GM18870 (cell line): ENCODE results near the gene DSN1.

Experiments used
- ATAC-seq: cut with Tn5 transposase; IDR thresholded peaks from one replicate; pipeline ENCODE4 v1.9.1; 2021; ENCODE audit warnings: moderate library complexity; ENCODE audit not compliant: unreplicated experiment

DSN1 gene

DNA sequence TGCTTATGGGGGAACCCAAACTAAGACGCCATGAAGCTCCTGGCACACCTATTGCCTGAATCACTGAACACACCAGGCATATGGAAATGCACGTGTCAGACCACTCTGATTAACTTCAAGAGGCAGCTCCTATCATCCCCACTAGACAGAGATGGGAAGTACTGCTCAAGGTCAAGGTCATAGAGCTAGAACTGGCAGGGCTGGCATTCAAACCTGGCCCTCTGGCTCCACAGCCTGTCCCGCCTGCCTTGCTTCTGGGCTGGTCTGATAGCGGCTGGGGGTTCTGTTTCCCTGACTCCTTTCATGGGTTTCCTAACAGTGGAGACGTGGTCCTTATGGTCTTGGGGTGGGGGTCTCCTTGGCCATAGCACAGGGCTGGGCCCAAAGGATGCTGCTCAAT is 22.6 kb upstream of the DSN1 start:
- ATAC-seq = no peak

DNA sequence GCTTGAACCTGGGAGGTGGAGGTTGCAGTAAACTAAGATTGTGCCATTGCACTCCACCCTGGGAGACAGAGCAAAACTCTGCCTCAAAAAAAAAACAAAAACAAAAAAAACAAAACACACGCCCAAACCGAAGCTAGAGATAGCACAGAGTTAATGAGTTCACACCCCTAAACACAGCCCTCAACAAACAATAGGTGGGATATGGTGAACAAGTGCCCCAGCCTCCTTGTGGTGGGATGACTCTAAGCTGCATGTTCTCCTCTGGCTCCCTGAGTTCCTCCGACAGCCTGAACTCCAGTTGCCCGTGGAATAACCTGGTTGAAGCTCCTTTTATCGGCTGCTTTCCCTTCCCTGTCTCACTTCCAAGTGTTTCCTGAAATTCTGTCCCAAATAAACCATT is 22.1 kb upstream of the DSN1 start:
- no peak for ATAC-seq

DNA sequence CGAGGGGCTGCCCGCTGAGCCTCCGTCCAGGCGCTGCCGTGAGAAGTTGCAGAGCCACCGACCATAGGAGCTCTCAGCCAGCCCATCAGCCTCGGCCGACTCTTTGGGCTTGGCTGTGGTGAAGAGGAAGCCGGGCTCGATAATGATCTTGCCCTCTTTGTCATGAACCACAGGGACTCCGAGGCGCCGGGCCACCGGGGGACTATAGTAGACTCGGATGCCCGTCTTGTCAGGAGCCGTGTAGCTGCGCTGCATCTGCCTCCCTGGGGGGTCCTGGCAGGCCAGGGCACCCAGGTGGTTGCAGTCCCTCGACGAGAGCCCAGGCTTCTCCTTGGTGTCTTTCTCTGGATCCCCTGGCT is 20.5 kb upstream of the DSN1 start:
- ATAC-seq = no peak

DNA sequence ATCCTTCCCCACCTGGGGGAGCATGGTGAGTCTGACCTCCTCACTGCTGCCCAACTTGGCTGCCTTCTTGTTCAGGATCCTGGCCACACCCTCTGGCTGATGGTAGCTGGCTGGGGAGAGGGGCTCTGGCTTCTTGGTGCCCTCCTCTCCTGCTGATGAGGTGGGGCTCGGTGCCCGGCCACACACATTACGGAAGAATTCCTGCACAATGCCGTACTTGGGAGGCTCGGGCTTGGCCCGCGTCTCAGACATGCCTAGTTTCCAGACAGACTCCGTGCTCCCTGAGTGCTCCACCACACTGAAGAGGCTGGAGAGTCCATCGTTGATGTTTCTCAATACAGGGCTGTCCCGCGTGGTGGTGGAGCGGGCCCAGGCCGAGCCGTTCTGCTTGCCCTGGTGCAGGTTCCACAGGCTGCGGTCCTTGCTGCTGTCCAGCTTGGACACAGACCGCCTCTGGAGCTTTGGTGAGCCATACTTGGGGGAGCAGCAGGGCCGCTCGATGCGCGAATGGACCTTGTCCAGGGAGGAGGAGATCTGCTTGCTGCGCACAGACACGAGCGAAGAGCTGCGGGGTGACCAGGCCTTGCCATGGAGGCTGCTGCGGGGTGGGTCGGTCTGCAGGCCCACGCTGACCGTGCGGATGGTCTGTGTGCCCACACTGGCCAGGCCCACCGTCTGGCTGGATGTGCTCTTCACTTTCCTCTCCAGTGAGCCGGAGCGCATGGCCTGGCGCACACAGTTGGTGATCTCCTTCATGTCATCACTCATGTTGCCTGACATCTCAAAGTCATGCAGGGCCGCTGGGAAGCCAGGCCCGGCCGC is 19.9 kb upstream of the DSN1 start:
- ATAC-seq = no peak

DNA sequence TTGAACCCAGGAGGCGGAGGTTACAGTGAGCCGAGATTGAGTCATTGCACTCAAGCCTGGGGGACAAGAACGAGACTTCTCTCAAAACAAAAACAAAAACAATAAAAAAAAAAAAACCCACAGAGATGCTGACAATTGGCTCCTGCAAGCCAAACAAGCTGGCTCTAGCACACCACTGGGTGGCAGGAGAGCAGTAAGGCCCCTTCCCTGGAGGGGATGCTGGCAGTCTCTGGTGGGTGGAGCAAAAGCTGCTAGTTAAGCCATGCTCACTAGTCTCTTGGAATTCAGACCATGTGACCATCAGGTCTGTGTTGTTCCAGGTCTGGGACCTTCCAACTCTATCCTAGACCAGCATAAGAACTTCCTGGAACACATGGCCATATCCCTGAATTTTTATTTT is 18.9 kb upstream of the DSN1 start:
- ATAC-seq = no peak

DNA sequence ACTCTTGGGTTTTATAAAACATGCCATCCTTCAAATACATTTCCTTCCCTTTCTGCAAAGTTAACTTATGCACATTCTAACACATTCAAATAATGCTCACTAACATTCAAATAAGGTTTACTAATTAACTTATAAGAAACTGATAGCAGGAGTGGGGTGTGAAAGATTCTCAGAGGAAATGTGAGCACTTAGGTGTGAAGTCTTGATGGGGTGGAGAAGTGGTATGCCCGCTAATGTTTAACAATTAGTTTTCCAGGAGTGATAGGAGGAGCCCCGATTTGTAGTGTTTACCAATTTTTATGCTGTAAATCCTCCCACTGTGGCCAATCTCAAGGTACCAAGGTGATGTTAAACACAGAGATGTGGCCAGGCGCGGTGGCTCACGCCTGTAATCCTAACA is 18.3 kb upstream of the DSN1 start:
- no peak for ATAC-seq

DNA sequence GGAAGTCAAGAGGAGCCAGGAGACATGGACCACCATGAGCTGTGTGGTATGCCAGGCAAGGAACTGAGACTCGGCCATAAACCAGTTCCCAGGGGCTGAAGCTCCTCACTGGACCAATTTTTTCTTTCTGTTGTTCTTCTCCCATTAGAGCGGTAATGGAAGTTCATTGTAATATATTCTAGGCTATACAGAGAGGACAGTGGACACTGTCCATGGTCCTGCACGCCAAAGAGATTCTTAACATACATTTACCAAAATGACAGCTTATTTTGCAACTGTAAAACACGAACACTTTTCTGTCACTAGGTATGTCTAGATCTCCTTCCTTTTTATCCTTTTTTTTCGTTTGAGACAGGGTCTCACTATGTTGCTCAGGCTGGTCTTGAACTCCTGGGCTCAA is 13.1 kb upstream of the DSN1 start:
- no peak for ATAC-seq

DNA sequence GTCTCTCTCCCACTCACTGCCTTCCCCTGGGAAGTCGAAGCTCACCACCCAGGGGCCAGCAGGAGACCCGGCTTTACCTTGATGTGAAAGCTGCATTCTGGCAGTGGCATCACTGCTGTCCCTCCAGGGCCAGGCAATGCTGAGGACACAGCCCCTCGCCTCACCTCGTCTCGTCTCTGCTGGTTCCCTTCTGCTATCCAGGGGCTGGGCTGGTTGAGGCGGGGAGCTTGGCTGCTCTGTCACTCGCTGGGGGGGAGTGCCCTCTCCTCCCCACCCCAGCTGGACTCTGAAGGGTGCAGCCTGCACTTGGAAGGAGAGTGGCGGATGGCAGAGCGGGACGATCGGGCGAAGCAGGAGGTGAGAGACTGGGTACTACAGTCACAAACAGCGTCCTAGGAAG is 12.7 kb upstream of the DSN1 start:
- ATAC-seq = no peak

DNA sequence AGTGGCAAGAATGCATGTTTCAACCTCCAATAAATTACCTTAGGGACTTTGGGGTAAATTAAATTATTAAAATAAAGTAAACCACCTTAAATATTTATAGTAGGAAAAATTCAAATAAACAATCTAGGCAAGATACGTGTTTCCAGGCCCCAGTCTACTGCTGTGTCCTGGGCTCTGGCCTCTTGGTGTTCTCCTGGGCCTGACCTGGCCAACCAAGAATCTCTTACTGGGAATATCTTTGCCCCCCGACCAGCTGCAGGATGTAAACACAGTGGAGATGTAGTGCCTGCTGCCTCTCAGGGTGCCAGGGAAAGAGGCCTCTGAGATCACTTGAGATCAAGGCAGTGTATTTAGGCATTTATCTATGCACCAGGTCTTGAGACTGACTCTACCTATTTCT is 11.7 kb upstream of the DSN1 start:
- no peak for ATAC-seq

DNA sequence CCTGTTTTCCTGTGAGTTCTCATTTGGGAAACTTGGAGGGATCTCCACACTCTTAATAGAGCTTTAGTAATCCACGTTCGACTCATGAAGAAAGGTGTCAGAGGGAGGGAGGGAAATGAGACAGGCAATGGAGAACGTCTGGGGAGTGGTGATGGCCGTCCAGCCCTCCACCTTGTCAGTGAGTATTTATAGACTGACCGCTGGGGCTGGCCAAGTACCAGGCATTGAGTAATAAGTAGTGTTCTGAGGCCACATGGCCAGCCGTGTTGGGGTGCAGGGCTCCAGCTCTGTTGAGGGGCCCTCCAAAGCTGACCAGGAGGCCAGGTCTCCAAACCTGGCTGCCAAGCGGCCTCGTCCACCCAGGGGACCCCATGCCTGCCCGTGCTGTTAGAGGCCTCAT is 11.3 kb upstream of the DSN1 start:
- ATAC-seq = no peak

DNA sequence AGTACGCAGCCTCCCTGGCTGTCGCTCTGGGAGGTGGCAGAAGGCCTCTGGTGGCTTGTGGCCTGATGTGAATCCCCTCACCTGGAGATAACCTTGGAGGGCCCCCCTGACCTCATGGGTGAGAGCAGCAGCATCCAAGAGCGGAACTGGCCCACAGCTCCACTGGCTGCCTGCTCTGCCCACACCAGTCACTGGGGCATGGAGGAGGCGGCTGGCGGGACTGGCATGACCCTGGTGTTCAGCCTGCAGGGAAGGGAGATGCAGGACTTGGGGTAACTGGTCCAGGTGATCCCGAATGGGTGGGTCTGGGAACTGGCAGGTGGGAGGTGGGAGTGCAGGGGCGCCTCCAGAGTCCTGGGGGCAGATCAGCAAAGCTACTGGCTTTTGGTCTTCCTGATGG is 10.6 kb upstream of the DSN1 start:
- no peak for ATAC-seq

DNA sequence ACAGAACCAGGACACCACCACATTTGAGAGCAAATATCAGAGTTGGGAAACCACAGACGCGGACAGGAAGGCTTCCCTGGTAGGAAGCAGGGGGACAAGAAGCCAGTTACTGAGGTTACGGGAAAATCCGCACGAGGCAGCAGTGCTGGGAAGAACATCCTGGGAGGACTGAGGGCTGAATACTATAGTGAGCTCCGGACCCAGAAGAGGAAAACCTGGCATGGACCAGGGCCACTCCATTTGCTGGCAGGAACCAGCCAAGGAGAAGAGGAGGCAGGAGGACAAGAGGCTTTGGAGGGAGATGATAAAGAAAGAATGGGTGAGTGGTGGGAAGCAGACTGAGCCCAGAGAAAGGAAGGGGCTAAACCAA is 6.1 kb upstream of the DSN1 start:
- ATAC-seq = no peak

DNA sequence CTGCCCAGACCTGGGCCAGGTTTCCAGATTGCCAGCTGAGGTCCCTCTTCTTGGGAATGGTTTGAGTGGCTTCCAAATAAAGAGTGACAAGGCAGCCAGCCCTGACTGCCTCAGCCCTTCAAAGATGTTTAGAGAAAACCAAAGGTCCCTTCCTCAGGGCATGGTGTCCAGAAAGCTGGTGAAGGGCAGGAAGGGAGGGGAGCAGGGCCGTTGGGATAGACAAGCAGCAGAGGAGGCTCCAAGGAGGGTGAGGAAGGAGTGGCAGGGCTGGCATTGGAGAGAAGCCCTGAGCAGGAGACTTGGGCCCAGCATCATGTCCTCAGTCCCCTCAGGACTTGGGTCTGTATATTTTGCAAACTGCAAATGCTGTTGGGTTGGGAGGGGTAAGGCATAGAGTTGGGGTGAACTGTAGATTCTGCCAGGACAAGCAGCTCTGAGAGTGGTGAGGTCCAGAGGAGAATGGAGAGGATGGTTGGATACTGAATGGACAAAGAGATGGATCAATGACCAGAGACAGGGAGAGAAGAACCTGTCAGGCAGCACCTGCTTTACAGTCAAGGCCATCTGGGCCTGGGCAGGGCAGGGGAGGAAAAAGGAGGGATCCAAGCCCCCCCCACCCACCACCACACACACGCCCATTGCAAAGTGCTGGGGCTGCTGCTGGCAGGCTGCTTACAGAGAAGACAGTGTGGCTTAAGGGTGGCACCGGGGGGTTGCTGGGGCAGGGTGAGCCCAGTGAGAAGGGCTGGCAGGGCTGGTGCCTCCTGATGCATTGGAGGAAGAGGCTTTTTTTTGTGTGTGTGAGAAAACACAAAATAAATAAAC is 5.5 kb upstream of the DSN1 start:
- no peak for ATAC-seq

DNA sequence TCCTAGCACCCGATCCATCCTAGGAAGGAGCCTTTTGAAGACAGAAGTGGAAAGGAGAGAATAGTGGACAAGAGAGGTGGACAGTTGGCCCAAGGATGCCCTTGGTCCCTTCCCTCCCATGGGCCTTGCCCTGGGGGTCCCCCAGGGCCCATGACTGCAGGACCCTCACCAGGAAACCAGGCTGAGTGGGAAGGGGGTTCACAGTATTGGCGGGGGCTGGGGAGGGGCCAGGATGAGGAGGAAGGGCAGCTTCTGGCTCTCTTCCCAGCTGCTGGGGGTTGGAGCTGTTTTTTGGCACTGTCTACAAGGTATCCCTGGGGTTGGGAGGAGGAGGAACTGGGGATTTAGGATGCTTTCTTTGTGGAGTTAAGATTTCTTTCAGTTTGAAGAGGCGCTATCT is 4.0 kb upstream of the DSN1 start:
- no peak for ATAC-seq

DNA sequence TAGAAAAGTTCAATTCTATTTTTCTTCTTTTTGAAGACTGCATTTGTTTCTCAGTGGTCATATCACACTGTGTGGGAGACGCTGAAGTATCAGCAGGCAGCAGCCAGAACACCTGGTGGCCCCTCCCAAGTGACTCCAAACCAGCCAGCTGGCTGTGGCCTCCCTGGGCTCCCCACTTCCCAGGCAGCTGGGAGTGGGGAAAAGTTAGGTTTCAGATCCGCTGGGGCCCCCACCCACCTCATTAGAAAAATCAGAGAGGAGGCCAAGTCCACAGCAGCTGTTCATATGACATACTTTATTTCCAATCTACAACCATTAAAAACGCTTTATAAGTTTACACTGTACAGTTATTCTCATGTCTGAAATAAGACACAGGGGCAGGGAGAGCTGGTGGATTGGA is 3.6 kb upstream of the DSN1 start:
- ATAC-seq = no peak

DNA sequence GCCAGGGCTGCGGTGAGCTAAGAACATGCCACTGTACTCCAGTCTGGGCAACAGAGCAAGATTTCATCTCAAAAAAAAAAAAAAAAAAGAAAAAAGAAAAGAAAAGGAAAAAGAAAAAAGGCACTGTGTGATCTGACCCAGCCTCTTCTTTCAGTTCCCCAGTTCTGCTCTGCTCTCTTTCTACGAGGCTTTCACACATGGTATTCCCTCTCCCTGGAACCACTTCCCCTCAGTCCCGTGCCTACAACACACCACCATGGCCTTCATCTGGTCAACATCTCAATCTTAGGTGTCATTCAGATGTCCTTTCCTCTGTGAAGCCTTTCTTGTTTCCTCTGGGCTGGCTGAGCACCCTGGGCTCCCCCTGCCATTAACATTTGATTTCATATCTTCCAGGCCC is 2.3 kb upstream of the DSN1 start:
- no peak for ATAC-seq

DNA sequence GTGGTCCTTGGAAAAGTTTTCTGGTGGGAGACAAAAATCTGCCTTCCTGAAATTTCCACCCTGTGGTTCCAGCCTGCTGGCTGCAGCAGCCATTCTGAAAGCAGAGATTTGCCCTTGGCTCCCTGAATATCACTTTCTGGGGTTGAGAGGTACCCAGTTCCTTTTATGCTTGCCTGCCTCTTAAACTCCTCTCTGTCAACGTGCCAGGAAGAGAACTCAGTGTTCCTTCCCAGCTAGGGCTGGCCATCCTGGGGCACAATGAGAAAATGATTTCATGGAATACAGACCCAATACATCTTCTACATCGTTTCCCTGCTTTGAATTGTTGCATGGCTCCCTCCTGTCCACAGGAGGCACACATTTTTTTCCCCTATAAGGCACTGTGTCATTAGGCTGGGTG is 1.6 kb upstream of the DSN1 start:
- ATAC-seq = no peak

DNA sequence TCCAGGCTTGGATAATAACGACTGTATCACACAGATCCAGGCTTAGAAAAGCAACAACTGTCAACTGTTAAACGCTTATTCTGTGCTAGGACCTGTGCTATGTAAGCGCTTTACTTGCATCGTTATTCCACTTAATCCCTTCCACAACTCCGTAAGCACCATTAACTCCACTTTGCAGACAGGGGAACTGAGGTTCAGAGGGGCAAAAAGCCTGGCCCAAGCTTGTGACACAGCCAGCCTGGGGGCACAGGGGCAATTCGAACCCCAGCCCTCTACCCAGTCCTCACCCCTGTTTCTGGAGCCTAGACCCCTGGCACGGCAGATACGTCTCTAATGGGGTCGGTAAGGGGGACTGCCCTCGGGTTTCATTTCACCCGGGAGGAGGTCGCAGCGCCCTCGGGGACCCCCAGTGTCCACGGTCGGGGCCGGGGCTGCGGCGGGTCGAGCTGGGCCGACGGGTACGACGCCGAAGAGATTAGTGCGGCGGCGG is 411 bp downstream of the DSN1 start:
- ATAC-seq = peak; percentile 3

DNA sequence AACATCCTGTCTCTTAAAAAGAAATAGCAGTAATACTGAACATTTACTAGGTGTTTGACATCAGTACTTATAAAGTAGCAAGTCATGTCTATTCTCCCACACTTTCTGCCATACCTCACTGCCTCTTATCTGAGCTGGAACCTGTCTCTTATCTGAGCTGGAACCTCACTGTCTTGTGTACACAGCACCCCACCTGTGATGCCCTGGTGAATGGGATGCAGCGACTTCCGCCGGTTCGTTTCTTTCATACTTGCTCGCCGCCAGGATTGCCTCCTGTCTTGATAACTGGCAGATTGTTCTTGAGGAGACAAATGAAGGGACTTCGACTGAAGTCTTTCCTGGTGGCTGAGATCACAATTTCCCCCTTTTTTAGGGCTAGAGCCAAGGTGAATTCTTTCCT is 2.9 kb downstream of the DSN1 start:
- no peak for ATAC-seq

DNA sequence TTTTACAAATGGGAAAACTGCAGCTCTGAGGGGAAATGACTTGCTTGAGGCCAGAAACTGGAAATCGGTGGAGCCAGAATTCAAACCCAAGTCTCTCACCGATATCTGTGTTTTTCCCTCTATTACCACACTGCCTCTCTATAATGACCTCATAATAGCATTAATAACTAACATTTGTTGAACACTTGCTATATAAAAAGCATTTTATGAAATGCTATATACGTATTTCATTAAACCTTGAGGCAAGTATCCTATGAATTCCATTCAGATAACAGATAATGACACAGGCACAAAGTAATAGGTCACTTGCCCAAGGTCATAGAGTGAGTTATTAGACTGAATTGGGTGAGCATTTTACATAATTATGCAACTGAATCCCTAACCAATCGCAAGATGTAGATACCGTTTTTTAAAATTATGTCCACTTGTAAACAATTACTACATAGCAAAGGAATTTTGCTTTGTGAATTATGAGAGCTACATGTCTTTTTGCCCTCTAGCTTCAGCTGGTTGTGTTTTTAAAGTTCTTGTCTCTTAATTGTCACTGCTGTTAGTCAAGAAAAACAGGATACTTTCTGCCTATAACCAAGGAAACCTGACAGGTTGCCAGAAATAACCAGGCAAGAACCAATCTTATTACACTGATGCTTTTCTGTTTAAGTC is 4.7 kb downstream of the DSN1 start:
- ATAC-seq = no peak

DNA sequence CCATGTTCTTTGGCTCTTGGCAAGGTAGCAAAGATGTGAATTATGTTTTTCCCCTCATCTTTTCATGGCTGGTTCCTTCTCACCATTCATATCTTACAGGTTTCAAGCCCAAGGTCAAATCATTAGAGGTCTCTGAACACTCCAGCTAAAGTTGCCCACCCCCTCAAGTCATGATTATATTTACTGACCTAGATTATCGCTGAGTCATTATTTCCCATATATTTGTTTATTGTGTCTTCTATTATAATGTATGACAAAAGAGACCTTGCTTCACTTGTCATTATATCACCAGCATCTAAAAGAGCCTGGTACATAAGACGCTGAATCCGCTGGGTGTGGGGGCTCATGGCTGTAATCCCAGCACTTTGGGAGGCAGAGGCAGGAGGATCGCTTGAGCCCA is 12.4 kb downstream of the DSN1 start:
- ATAC-seq = no peak

DNA sequence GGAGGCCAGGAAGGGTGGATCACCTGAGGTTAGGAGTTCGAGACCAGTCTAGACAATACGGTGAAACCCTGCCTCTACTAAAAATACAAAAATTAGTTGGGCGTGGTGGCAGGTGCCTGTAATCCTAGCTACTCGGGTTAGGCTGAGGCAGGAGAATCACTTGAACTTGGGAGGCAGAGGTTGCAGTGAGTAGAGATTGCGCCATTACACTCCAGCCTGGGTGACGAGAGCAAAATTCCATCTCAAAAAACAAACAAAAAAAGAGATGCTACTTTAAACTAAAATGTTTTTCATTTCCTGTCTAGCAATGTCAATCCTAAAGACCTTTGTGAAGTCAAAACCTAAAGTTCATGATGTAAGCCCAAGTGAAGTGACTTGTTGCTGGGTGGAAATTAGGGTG is 12.9 kb downstream of the DSN1 start:
- no peak for ATAC-seq
